ENCODE results near the gene PITPNM3.

DNA sequence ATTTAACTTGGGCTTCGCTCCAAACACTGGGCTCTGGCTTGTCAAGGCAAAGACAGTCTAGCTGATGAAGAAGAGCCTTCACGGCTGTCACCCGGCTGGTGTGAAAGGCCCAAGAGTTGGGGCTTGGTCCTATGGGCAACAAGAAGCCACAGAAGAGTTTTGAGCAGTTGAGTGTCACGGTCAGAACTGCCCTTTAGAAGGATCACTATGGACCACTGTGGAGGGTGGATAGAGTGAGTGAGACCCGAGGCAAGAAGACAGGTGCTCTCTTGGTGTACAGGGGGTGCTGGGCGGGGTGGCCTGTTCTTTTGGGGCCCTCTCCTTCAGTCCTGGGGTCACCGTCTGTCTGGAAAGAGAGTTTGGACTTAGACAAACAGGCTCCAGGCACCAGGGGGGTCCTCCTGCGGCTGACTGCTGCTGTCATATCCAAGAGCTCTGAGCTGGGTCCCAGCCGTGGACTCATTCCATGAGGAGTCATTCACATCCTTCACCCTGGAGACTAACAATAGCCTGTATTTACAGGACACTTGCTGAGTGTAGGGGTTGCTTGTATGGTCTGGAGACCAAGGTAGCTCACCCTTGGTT lies 109.7 kb downstream of the PITPNM3 start:
- TF ChIP-seq, protein P1, sequence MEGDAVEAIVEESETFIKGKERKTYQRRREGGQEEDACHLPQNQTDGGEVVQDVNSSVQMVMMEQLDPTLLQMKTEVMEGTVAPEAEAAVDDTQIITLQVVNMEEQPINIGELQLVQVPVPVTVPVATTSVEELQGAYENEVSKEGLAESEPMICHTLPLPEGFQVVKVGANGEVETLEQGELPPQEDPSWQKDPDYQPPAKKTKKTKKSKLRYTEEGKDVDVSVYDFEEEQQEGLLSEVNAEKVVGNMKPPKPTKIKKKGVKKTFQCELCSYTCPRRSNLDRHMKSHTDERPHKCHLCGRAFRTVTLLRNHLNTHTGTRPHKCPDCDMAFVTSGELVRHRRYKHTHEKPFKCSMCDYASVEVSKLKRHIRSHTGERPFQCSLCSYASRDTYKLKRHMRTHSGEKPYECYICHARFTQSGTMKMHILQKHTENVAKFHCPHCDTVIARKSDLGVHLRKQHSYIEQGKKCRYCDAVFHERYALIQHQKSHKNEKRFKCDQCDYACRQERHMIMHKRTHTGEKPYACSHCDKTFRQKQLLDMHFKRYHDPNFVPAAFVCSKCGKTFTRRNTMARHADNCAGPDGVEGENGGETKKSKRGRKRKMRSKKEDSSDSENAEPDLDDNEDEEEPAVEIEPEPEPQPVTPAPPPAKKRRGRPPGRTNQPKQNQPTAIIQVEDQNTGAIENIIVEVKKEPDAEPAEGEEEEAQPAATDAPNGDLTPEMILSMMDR (IDR thresholded peaks at IDR 0.05) = no peak
- TF ChIP-seq POLR2A (IDR thresholded peaks at IDR 0.05) = no peak
